H1 (cell line): ENCODE measurements around the gene KRT24. TPM values are rescaled to one million over a fixed set of nuclear protein-coding genes. Genes with fewer than 3 reads are reported as not detected.

Source experiments
- CTCF ChIA-PET: fragments of 300-600 bp; sonication (Branson Sonifier 250); formaldehyde crosslinking; loops from one replicate; lab custom pipeline; 2021; ENCODE audit not compliant: partially characterized antibody; lab: Charles Lee
- POLR2A ChIA-PET: fragments of 300-600 bp; sonication (Branson Sonifier 250); formaldehyde crosslinking; loops from one replicate; lab custom pipeline; 2021; ENCODE audit warnings: inconsistent platforms; ENCODE audit not compliant: partially characterized antibody; lab: Charles Lee
- DNase-seq, 2 experiments: peaks; one replicate each; pipeline versions ENCODE4 v3.0.0 to v3.0.0-alpha.2; 2010 to 2022; ENCODE audit warnings: low spot score in 2 of 2, low read depth in 1 of 2, mixed read lengths in 1 of 2
- FAIRE-seq: peaks from 2 replicates; lab custom pipeline; 2011; peaks lifted over from hg19 to GRCh38; lab: Jason Lieb, UNC
- H2AFZ ChIP-seq: 2 replicates; pipeline ENCODE4 v1.8.1; 2012; ENCODE audit warnings: low read length, inconsistent platforms
- H2AK5ac ChIP-seq: 2 replicates; pipeline ENCODE4 v1.6.1; 2013; ENCODE audit warnings: low read depth, low read length
- H2BK120ac ChIP-seq: replicated peaks from 2 replicates; pipeline ENCODE3; 2013; ENCODE audit warnings: low read depth, low read length, inconsistent platforms
- H2BK12ac ChIP-seq: 2 replicates; pipeline ENCODE4 v1.6.1; 2013; ENCODE audit warnings: low read depth, low read length
- H2BK15ac ChIP-seq: 2 replicates; pipeline ENCODE4 v1.6.1; 2013; ENCODE audit warnings: low read length
- H2BK20ac ChIP-seq: 2 replicates; pipeline ENCODE4 v1.6.1; 2013; ENCODE audit warnings: low read length
- H2BK5ac ChIP-seq: 2 replicates; pipeline ENCODE4 v1.6.1; 2013; ENCODE audit warnings: low read depth, low read length
- H3K14ac ChIP-seq: 2 replicates; pipeline ENCODE4 v1.6.1; 2013; ENCODE audit warnings: inconsistent platforms; ENCODE audit not compliant: insufficient read length
- H3K18ac ChIP-seq: 2 replicates; pipeline ENCODE4 v1.6.1; 2013; ENCODE audit warnings: low read length; ENCODE audit errors: extremely low read depth
- H3K23ac ChIP-seq: 2 replicates; pipeline ENCODE4 v1.6.1; 2013; ENCODE audit warnings: inconsistent platforms; ENCODE audit not compliant: insufficient read length
- H3K23me2 ChIP-seq: 2 replicates; pipeline ENCODE4 v1.6.1; 2013; ENCODE audit warnings: low read depth, low read length
- H3K27ac ChIP-seq: 2 replicates; pipeline ENCODE4 v1.6.1; 2011; ENCODE audit warnings: low read depth, low read length, inconsistent platforms
- H3K27me3 ChIP-seq, 4 experiments: replicated peaks in 1 of 4; 1 replicate in 1 of 4; 2 replicates in 3 of 4; pipeline versions ENCODE4 v1.6.1 to v1.8.1; 2011 to 2013; ENCODE audit warnings: low read length in 3 of 4, mild to moderate bottlenecking in 3 of 4, inconsistent platforms in 2 of 4, mixed read lengths in 2 of 4, moderate library complexity in 1 of 4; ENCODE audit not compliant: control insufficient read depth in 3 of 4, insufficient read depth in 3 of 4; ENCODE audit errors: extremely low read depth in 1 of 4
- H3K36me3 ChIP-seq, 4 experiments: 2 replicates each; pipeline versions ENCODE4 v1.6.1 to v1.8.1; 2011 to 2013; ENCODE audit warnings: mild to moderate bottlenecking in 4 of 4, low read length in 3 of 4, moderate library complexity in 2 of 4, control low read depth in 1 of 4, inconsistent platforms in 1 of 4; ENCODE audit not compliant: insufficient read depth in 4 of 4, control insufficient read depth in 2 of 4
- H3K4ac ChIP-seq: replicated peaks from 2 replicates; pipeline ENCODE3; 2013; ENCODE audit warnings: low read length, low read depth, mixed read lengths, inconsistent platforms; ENCODE audit not compliant: insufficient read length
- H3K4me1 ChIP-seq, 4 experiments: replicated peaks in 1 of 4; 1 replicate in 1 of 4; 2 replicates in 3 of 4; pipeline versions ENCODE4 v1.6.1 to v1.8.1; 2011 to 2013; ENCODE audit warnings: low read length in 3 of 4, inconsistent platforms in 2 of 4, mixed read lengths in 1 of 4; ENCODE audit not compliant: insufficient read depth in 4 of 4, control insufficient read depth in 3 of 4
- H3K4me2 ChIP-seq, 2 experiments: 2 replicates each; pipeline versions ENCODE4 v1.6.1 to v1.8.1; 2011 to 2013; ENCODE audit warnings: low read depth in 2 of 2, low read length in 2 of 2, control low read depth in 1 of 2, inconsistent platforms in 1 of 2, mild to moderate bottlenecking in 1 of 2; ENCODE audit not compliant: insufficient read depth in 1 of 2
- H3K4me3 ChIP-seq, 4 experiments: fragments of 200-600, 300-600 bp in 1 of 4; sonication (generic), shearing (Covaris generic), sonication (Bioruptor Twin) in 1 of 4; 2 replicates each; pipeline versions ENCODE4 v1.5.1 to v1.8.1; 2011 to 2016; ENCODE audit warnings: low read length in 4 of 4, low read depth in 3 of 4, control low read depth in 2 of 4, inconsistent platforms in 2 of 4, mild to moderate bottlenecking in 2 of 4, mixed read lengths in 1 of 4, moderate library complexity in 1 of 4; ENCODE audit not compliant: insufficient read depth in 2 of 4; ENCODE audit errors: extremely low read depth in 1 of 4
- H3K56ac ChIP-seq: replicated peaks from 2 replicates; pipeline ENCODE3; 2013; ENCODE audit warnings: low read depth, mild to moderate bottlenecking, mixed read lengths, low read length, inconsistent platforms; ENCODE audit not compliant: insufficient read length
- H3K79me1 ChIP-seq: 2 replicates; pipeline ENCODE4 v1.6.1; 2013; ENCODE audit warnings: low read depth, low read length, control low read depth
- H3K79me2 ChIP-seq, 2 experiments: 2 replicates each; pipeline versions ENCODE4 v1.6.1 to v1.8.1; 2012 to 2013; ENCODE audit warnings: low read length in 2 of 2, mild to moderate bottlenecking in 2 of 2, inconsistent platforms in 1 of 2; ENCODE audit not compliant: insufficient read depth in 2 of 2, control insufficient read depth in 1 of 2
- H3K9ac ChIP-seq, 4 experiments: replicated peaks in 1 of 4; 1 replicate in 1 of 4; 2 replicates in 3 of 4; pipeline versions ENCODE4 v1.6.1 to v1.8.1; 2011 to 2013; ENCODE audit warnings: low read depth in 3 of 4, low read length in 3 of 4, control low read depth in 2 of 4, mild to moderate bottlenecking in 2 of 4, moderate library complexity in 2 of 4, inconsistent platforms in 1 of 4; ENCODE audit errors: extremely low read depth in 1 of 4
- H3K9me3 ChIP-seq, 2 experiments: 2 replicates each; pipeline versions ENCODE4 v1.6.1 to v1.8.1; 2012 to 2013; ENCODE audit warnings: mild to moderate bottlenecking in 2 of 2, moderate library complexity in 2 of 2, control low read depth in 1 of 2, inconsistent platforms in 1 of 2, low read depth in 1 of 2, low read length in 1 of 2, mixed read lengths in 1 of 2; ENCODE audit not compliant: insufficient read depth in 2 of 2
- H4K20me1 ChIP-seq, 2 experiments: replicated peaks in 1 of 2; 2 replicates each; pipeline versions ENCODE3 to v1.8.1; 2011 to 2013; ENCODE audit warnings: inconsistent platforms in 2 of 2, low read length in 2 of 2, mild to moderate bottlenecking in 1 of 2; ENCODE audit not compliant: insufficient read depth in 2 of 2, control insufficient read depth in 1 of 2
- H4K5ac ChIP-seq: 2 replicates; pipeline ENCODE4 v1.6.1; 2013; ENCODE audit warnings: low read length, low read depth, mixed read lengths, inconsistent platforms; ENCODE audit not compliant: insufficient read length
- H4K8ac ChIP-seq: 2 replicates; pipeline ENCODE4 v1.8.0; 2013; ENCODE audit warnings: mild to moderate bottlenecking, moderate library complexity, low read length, inconsistent platforms; ENCODE audit not compliant: insufficient read depth; ENCODE audit errors: extremely low read depth
- H4K91ac ChIP-seq: replicated peaks from 2 replicates; pipeline ENCODE3; 2013; ENCODE audit warnings: low read length, mixed read lengths, inconsistent platforms; ENCODE audit not compliant: insufficient read length
- BCL11A ChIP-seq, 2 experiments: IDR thresholded peaks; one replicate each; pipeline ENCODE4 v1.6.1; 2011; ENCODE audit warnings: low read depth in 2 of 2, low read length in 2 of 2, mild to moderate bottlenecking in 2 of 2
- CBX8 ChIP-seq: fragments of 300-800, 300-1000 bp; sonication (generic); IDR thresholded peaks from 2 replicates; pipeline ENCODE4 v1.7.1; 2016; ENCODE audit warnings: low read depth, low read length, borderline replicate concordance
- CEBPB ChIP-seq: IDR thresholded peaks from 2 replicates; pipeline ENCODE4 v1.6.1; 2012; ENCODE audit warnings: low read depth, low read length
- KDM4A ChIP-seq: IDR thresholded peaks from one replicate; pipeline ENCODE4 v1.7.1; 2012; ENCODE audit warnings: low read depth, mild to moderate bottlenecking, moderate library complexity, low read length, inconsistent platforms; ENCODE audit not compliant: severe bottlenecking
- KDM5A ChIP-seq: fragments of 200-600 bp; IDR thresholded peaks from 2 replicates; pipeline ENCODE4 v1.7.1; 2012; ENCODE audit warnings: mild to moderate bottlenecking, low read length, inconsistent platforms, mixed read lengths
- NRF1 ChIP-seq: IDR thresholded peaks from 2 replicates; pipeline ENCODE4 v1.6.1; 2011; ENCODE audit warnings: mild to moderate bottlenecking, low read depth, low read length, improper control_type of control experiment
- PHF8 ChIP-seq: fragments of 200-600 bp; sonication (generic); conservative IDR thresholded peaks from 2 replicates; pipeline ENCODE4 v1.7.1; 2012; ENCODE audit warnings: low read depth, mild to moderate bottlenecking, inconsistent platforms, low read length, moderate library complexity
- RNF2 ChIP-seq: fragments of 200-900, 300-1000 bp; sonication (generic); IDR thresholded peaks from 2 replicates; pipeline ENCODE4 v1.7.1; 2016; ENCODE audit warnings: borderline replicate concordance, low read depth, mild to moderate bottlenecking, antibody characterized with exemption, low read length; ENCODE audit not compliant: poor library complexity, severe bottlenecking; ENCODE audit errors: missing control alignments
- SP2 ChIP-seq: IDR thresholded peaks from 2 replicates; pipeline ENCODE4 v1.6.1; 2012; ENCODE audit warnings: mild to moderate bottlenecking, low read length, inconsistent platforms
- SP4 ChIP-seq: IDR thresholded peaks from 2 replicates; pipeline ENCODE4 v1.6.1; 2012; ENCODE audit warnings: low read length, inconsistent platforms
- TAF1 ChIP-seq: IDR thresholded peaks from 2 replicates; pipeline ENCODE4 v1.6.1; 2011; ENCODE audit warnings: mild to moderate bottlenecking, low read depth, low read length
- TCF12 ChIP-seq: IDR thresholded peaks from 2 replicates; pipeline ENCODE4 v1.6.1; 2011; ENCODE audit warnings: low read depth, mild to moderate bottlenecking, low read length
- WGBS, 2 experiments: shearing (Covaris generic) in 1 of 2; methylation state at CpG; one replicate each; pipeline versions ENCODE4 v1.1.6 to v1.1.7; 2013 to 2015; ENCODE audit warnings: low lambda C conversion rate in 2 of 2, mixed read lengths in 2 of 2, inconsistent platforms in 1 of 2, low coverage in 1 of 2, missing lambda C conversion rate in 1 of 2; ENCODE audit not compliant: insufficient replicate concordance in 2 of 2, insufficient coverage in 1 of 2, insufficient read length in 1 of 2; ENCODE audit errors: extremely low coverage in 1 of 2, missing lambda C conversion rate in 1 of 2; 5-methylcytosine and 5-hydroxymethylcytosine counted together
- polyA plus RNA-seq, 7 experiments: library from polyadenylated mRNA; depleted of rRNA in 3 of 7; stranded (reverse) in 5 of 7; unstranded in 2 of 7; fragments of >200 nt in 5 of 7; fragments of 200-250 nt in 2 of 7; gene quantifications; 1 replicate in 5 of 7; 2 replicates in 1 of 7; 4 replicates in 1 of 7; pipeline versions ENCODE4 v1.2.1 to v1.2.3, GENCODE V29; 2011 to 2013; ENCODE audit warnings: missing spikeins in 2 of 7, mixed read lengths in 2 of 7
- total RNA-seq: library from RNA; stranded (reverse); fragmentation: NEBNext Ultra II Directional; extraction: Animal tissue kit (Norgen Biotek cat#: 25700); gene quantifications from 2 replicates; pipeline ENCODE4 v1.2.1, GENCODE V29; 2021
- TF ChIP-seq, protein P1 (sequence below): IDR thresholded peaks from 2 replicates; pipeline ENCODE4 v1.6.1; 2012; ENCODE audit warnings: low read length, inconsistent platforms

The KRT24 gene
- total and polyA plus RNA-seq, 2 of the 8 experiments (the other 6 are each of a cell fraction or from before 2014, with no cell fraction given): not detected

GRCh38 chr17:40718930-40719329 is 15.4 kb upstream of the KRT24 start:
- CTCF ChIA-PET: interaction anchor here (0.6 kb wide), 1 partner anchor 99 kb away, joined by 3 read pairs; no protein-coding TSS in a partner anchor
- H4K5ac ChIP-seq: no peak overlapping the region
- no peak overlapping the region for H2BK15ac ChIP-seq

More at GRCh38 chr17:40718930-40719329, 15.4 kb upstream of the KRT24 start:
- Histone ChIP-seq H4K91ac (no peak overlapping the region), H3K36me3 (no peaks in the 10 kb centered on the region), H4K20me1 (no peaks in the 10 kb centered on the region), H2BK12ac (no peak overlapping the region), H3K4ac (no peak overlapping the region), H2AK5ac (no peak overlapping the region), H3K9ac (no peak overlapping the region), H3K79me2 (no peaks in the 10 kb centered on the region), H2BK5ac (no peak overlapping the region), H3K27me3 (no peaks in the 10 kb centered on the region), H2AFZ (no peak overlapping the region), H3K56ac (no peak overlapping the region), H3K4me1 (no peaks in the 10 kb centered on the region), H3K4me2 (no peak overlapping the region), H3K14ac (no peak overlapping the region), H3K27ac (no peak overlapping the region), H3K23ac (no peak overlapping the region), H2BK120ac (no peak overlapping the region), H2BK20ac (no peak overlapping the region), H3K79me1 (no peaks in the 10 kb centered on the region), H3K18ac (no peak overlapping the region), H4K8ac (no peak overlapping the region), H3K23me2 (no peaks in the 10 kb centered on the region), H3K4me3 (no peak overlapping the region), H3K9me3 (no peaks in the 10 kb centered on the region; a peak in 1 of 4 replicates)
- POLR2A ChIA-PET: no interaction called here
- WGBS, 2 experiments: 85% methylated on average over 8 of the region's 8 CpGs; no CpG with 5 or more reads in 1 of the 2 experiments
- DNase-seq: no peak
- TF ChIP-seq TAF1 (no peak), NRF1 (no peak), BCL11A (IDR thresholded peaks at IDR 0.05; ENCODE audit: low read depth in 2 of 2, low read length in 2 of 2) (no peak), CBX8 (no peak), KDM5A (no peak), RNF2 (no peak), PHF8 (no peak), KDM4A (no peak), SP4 (no peak), SP2 (no peak), CEBPB (no peak), TCF12 (no peak)
- TF ChIP-seq, protein P1, sequence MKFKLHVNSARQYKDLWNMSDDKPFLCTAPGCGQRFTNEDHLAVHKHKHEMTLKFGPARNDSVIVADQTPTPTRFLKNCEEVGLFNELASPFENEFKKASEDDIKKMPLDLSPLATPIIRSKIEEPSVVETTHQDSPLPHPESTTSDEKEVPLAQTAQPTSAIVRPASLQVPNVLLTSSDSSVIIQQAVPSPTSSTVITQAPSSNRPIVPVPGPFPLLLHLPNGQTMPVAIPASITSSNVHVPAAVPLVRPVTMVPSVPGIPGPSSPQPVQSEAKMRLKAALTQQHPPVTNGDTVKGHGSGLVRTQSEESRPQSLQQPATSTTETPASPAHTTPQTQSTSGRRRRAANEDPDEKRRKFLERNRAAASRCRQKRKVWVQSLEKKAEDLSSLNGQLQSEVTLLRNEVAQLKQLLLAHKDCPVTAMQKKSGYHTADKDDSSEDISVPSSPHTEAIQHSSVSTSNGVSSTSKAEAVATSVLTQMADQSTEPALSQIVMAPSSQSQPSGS: no peak
- TF ChIP-seq, all 59 proteins: peak for 0
- FAIRE-seq: no peak
